AG20443 (cell line): ENCODE results near the gene SOBP.

ENCODE experiments used
- DNase-seq: peaks from one replicate; pipeline ENCODE4 v3.0.0; 2012; ENCODE audit warnings: low spot score, mixed read lengths

The SOBP gene

DNA sequence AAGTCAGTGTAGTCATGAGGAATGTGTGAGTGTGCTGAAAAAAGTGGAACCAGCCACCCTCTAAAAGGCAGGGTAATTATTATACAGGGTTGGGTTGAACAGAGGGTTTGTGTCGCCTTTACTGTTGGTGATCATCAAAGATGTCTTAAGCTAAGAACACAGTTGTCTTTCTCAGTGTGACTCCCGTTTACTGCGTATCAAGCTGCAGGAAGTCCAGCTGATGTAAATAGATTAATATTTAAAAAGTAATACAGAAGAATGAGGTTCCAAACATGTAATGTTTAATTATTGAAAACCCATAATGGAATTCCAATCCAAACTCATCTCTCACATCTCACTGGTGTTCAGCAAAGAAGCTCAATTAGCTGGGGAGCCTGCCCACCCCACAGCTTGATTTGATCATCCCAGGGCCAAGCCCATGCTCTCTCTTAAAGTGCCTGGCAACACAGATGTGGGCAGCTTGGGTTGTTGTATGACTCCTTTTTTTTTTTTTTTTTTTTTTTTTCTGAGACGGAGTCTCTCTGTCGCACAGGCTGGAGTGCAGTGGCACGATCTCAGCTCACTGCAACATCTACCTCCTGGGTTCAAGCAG lies 127.5 kb downstream of the SOBP start:
- no peak for DNase-seq

GRCh38 chr6:107618672-107619071 lies 128.8 kb downstream of the SOBP start:
- DNase-seq = no peak

- no peak for DNase-seq
Observed at GRCh38 chr6:107620732-107621131, 130.8 kb downstream of the SOBP start.

- DNase-seq = no peak
Observed at GRCh38 chr6:107621229-107621937, 131.5 kb downstream of the SOBP start.

DNA sequence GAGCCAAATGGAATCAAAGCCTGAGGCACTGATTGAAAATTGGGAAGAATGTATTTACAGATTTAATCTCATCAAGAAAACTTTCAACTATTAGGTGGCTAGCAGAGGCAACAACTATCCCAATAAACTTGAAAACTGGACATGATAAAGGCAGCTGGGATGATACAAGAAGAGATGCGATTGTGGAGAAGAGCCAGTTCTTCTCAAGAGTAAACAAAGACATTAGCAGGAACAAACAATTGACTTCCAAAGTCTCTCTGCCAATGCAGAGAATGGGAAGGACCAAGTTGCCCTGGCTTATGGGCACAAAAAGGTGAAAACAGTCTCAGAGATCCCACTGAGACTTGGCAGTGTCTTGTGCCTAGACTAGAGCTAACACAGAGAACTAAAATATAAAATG lies 132.4 kb downstream of the SOBP start:
- no peak for DNase-seq

GRCh38 chr6:107624050-107624449 lies 134.1 kb downstream of the SOBP start:
- no peak for DNase-seq

GRCh38 chr6:107624541-107624940 lies 134.6 kb downstream of the SOBP start:
- DNase-seq = no peak

DNA sequence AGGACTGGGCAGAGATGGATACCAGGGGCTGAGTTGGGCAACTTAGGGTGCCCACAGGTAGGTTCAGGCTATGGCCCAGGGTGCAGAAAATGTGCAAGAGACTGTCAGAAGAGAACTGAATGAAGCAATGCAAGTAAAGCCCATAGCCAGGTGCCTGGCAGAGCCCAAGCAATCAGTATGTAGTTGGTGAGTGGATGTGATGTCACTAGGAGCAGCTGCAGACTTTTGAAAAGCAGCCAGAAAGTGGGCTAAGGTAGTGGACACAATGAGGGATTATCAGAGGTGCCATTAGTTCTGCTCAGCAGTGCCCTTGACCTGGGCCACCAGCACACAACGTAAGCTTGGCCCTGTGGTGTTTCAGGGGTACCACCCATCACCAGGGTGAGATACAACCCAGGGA lies 135.3 kb downstream of the SOBP start:
- DNase-seq = no peak

DNA sequence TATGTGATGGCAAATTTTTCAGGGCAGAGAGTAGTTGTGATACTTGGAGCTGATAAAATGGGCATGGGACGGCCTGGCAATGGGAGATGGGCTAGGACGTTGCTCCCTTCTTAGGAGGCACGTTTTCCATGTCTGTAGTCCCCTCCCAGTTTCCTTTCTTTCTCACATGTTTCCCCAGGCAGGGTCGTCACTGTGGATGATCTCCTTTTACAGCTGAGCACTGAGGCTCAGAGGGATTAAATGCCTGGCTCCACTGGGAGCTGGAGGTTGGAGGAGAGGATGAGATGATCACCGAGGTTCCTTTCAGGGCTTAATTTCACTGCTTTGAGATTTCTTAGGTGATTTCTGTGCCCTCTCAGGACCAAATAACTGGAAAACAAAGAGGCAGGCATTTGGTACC lies 136.7 kb downstream of the SOBP start:
- DNase-seq = no peak

DNA sequence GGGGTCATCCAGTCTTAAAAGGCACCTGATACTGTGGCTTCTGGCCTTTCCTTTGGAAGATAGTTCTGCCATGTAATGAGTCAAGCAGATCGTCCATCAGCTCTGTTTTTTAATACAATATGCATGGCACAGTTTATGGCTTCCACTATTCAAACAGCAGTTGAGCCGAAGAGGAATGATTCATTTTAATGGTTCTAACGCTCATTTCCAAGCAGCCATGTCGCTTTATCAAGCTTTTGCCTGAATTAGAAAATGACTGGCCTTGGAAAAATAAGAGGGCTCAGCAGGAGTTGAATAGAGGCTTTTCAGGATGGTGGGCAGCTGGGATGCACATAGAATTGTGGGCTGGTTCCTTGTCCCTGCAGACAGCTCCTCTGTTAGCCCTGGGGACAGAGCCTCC lies 138.1 kb downstream of the SOBP start:
- DNase-seq = no peak

GRCh38 chr6:107628878-107629277 lies 139.0 kb downstream of the SOBP start:
- no peak for DNase-seq

DNA sequence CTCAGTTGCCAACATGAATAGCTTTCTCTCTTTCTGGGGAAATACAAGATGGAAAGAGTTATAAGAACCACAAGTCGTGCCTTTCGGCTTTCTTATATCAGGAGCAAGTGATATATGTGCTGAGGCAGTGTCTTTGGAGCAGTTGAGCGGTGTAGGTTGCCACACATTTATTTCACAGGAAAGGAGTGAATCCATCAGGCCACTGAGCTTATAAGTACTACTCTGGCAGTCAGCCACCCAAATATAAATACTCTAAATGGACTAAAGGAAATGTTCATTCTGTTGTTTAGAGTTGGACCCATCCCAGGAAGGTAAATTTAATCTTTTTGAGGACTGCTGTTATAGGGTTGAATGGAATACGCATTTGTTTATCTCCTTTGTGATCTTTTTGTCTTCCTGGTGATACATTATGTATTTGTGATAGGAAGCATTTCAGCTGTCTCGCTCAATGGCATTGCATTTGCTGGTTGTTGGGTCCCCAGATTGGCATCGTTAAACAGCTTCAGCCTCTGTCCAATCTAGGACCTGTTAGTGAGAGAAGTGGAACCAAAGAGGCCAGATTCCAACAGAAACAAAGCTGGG lies 139.7 kb downstream of the SOBP start:
- DNase-seq = no peak

DNA sequence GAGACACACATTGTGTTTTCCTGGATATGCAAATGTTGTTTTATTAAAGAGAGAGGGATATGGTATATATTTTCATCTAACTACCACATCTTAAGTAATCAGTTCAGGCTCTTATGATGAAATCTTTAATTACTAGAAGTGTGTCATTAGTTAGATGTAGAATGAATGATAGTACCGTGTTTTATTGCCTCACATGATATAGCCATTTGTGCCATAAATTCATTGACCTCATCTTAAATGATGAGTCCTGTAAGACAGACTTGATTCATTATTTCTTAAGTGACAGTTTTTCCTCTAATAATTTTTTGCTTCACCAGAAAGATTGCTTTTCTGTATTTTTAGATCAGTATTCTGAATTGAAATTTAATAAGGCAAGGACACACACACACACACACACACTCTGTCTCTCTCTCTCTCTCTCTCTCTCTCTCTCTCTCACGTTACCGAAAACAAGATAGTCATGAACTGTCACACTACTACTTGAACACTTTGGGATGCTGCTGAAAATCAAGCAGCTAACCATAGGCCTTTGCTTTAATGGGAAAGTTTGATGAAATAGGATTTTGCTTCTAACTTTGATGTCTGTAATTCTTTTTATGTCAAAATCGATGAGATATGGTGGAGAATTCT lies 140.5 kb downstream of the SOBP start:
- DNase-seq = no peak

- no peak for DNase-seq
Observed at GRCh38 chr6:107632381-107633136, 142.6 kb downstream of the SOBP start.

DNA sequence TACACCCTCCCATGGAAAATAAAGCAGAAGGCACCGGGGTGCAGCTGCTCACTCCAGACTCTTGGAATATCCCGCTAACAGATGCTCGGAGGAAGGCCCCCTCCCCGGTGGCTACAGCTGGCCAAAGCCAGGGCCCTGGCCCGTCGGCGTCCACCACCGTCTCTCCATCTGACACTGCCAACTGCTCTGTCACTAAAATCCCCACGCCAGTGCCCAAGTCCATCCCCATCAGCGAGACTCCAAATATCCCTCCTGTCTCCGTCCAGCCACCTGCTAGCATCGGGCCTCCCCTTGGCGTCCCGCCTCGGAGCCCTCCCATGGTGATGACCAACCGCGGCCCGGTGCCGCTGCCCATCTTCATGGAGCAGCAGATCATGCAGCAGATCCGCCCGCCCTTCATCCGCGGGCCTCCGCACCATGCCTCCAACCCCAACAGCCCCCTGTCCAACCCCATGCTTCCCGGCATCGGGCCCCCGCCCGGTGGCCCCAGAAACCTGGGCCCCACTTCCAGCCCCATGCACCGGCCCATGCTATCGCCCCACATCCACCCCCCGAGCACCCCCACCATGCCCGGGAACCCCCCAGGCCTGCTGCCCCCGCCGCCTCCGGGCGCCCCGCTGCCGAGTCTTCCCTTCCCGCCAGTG lies 143.9 kb downstream of the SOBP start:
- no peak for DNase-seq

GRCh38 chr6:107634324-107635056 lies 144.6 kb downstream of the SOBP start:
- DNase-seq = peak; percentile 29

DNA sequence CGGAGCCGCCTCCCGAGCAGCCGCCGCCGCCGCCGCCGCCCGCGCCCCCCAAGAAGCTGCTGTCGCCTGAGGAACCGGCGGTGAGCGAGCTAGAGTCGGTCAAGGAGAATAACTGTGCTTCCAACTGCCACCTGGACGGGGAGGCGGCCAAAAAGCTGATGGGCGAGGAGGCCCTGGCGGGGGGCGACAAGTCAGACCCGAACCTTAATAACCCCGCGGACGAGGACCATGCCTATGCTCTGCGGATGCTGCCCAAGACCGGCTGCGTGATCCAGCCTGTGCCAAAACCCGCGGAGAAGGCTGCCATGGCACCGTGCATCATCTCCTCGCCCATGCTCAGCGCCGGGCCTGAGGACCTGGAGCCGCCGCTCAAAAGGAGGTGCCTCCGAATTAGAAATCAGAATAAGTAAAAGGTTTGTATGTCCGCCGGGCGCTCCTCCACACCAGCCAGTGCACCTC lies 145.2 kb downstream of the SOBP start:
- no peak for DNase-seq

DNA sequence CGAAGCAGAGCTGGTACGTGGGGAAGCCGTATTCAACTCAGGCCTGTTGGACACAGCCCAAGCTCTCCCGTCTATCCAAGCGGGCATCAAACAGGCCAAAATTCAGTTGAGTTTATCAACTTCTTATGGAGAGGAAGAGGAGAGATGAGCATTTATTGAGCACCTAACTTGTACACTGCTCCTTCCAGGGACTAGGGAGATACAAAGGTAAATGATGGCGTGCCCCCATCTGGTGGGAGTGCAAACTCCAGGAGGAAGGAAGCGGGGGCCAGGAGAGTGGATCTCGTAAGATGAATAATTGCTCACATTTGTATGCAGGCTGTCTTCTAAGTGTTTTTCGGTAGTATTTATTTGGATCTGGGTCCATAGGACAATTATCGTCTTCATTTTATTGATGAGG lies 146.6 kb downstream of the SOBP start:
- no peak for DNase-seq

DNA sequence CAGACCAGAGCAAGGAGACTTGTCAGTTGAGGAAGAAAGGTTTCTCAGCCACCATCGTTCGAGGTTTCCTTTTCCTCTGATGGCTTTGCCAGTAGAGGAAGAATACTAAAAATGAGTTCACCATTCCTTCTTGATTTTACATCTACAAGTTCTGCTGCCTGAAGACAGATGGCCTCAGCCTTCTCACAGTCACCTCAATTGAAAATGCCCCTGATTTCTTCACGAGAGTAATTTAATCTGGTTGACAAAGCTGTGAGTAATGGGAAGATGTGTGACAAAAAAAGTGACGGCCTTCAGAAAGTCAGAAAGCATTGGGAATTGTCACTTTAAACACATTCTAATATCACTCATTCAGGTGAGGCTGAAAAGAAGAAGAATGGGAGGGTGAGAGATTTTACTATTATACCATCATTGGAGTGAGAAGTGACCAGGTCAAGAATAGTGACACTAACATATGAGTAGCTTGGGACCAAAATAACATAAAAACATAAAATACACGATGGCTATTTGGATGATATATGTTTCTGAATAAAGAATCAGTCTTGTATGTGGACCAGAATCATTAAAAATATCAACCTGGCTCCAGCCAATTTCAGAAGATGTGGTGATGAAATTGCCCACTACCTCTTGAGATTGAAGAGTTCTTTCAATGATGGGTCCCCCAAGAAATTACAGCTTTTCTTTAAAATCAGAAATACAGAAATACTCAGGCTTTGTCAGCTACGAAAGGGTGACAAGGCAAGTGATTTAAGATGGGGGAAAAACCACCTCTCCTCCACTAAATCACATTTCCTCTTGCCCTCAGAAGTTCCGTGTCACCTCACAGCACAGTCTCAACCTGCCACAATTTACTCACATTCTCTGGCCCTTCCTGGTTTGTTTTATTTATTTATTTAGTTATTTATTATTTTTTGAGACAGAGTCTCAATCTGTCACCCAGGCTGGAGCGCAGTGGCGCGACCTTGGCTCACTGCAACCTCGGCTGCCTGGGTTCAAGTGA lies 147.7 kb downstream of the SOBP start:
- DNase-seq = no peak

GRCh38 chr6:107638493-107638892 lies 148.6 kb downstream of the SOBP start:
- DNase-seq = no peak
